ENCODE measurements around the gene ENO1.

- TF ChIP-seq, protein P1, sequence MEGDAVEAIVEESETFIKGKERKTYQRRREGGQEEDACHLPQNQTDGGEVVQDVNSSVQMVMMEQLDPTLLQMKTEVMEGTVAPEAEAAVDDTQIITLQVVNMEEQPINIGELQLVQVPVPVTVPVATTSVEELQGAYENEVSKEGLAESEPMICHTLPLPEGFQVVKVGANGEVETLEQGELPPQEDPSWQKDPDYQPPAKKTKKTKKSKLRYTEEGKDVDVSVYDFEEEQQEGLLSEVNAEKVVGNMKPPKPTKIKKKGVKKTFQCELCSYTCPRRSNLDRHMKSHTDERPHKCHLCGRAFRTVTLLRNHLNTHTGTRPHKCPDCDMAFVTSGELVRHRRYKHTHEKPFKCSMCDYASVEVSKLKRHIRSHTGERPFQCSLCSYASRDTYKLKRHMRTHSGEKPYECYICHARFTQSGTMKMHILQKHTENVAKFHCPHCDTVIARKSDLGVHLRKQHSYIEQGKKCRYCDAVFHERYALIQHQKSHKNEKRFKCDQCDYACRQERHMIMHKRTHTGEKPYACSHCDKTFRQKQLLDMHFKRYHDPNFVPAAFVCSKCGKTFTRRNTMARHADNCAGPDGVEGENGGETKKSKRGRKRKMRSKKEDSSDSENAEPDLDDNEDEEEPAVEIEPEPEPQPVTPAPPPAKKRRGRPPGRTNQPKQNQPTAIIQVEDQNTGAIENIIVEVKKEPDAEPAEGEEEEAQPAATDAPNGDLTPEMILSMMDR (conservative IDR thresholded peaks at IDR 0.05; ENCODE audit: low read depth in 2 of 2), result no peak
- no peak for TF ChIP-seq POLR2AphosphoS5 (IDR thresholded peaks at IDR 0.05; ENCODE audit: low read depth)
- TF ChIP-seq EZH2phosphoT487 (IDR thresholded peaks at IDR 0.05; ENCODE audit: unreplicated experiment), result no peak
- no peak for TF ChIP-seq EZH2 (IDR thresholded peaks at IDR 0.05; ENCODE audit: low read depth, unreplicated experiment)
- no peak for TF ChIP-seq STAT1 (IDR thresholded peaks at IDR 0.05; ENCODE audit: unreplicated experiment)
- TF ChIP-seq, protein P2, sequence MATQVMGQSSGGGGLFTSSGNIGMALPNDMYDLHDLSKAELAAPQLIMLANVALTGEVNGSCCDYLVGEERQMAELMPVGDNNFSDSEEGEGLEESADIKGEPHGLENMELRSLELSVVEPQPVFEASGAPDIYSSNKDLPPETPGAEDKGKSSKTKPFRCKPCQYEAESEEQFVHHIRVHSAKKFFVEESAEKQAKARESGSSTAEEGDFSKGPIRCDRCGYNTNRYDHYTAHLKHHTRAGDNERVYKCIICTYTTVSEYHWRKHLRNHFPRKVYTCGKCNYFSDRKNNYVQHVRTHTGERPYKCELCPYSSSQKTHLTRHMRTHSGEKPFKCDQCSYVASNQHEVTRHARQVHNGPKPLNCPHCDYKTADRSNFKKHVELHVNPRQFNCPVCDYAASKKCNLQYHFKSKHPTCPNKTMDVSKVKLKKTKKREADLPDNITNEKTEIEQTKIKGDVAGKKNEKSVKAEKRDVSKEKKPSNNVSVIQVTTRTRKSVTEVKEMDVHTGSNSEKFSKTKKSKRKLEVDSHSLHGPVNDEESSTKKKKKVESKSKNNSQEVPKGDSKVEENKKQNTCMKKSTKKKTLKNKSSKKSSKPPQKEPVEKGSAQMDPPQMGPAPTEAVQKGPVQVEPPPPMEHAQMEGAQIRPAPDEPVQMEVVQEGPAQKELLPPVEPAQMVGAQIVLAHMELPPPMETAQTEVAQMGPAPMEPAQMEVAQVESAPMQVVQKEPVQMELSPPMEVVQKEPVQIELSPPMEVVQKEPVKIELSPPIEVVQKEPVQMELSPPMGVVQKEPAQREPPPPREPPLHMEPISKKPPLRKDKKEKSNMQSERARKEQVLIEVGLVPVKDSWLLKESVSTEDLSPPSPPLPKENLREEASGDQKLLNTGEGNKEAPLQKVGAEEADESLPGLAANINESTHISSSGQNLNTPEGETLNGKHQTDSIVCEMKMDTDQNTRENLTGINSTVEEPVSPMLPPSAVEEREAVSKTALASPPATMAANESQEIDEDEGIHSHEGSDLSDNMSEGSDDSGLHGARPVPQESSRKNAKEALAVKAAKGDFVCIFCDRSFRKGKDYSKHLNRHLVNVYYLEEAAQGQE (IDR thresholded peaks at IDR 0.05; ENCODE audit: unreplicated experiment), result no peak
- TF ChIP-seq NANOG (IDR thresholded peaks at IDR 0.05; ENCODE audit: borderline replicate concordance), result no peak
- no peak for TF ChIP-seq CREB1 (CRISPR knock-in tag; IDR thresholded peaks at IDR 0.05; ENCODE audit: low read depth)
- TF ChIP-seq ZNF331 (CRISPR knock-in tag; IDR thresholded peaks at IDR 0.05; ENCODE audit: low read depth), result no peak
- TF ChIP-seq, protein P3, sequence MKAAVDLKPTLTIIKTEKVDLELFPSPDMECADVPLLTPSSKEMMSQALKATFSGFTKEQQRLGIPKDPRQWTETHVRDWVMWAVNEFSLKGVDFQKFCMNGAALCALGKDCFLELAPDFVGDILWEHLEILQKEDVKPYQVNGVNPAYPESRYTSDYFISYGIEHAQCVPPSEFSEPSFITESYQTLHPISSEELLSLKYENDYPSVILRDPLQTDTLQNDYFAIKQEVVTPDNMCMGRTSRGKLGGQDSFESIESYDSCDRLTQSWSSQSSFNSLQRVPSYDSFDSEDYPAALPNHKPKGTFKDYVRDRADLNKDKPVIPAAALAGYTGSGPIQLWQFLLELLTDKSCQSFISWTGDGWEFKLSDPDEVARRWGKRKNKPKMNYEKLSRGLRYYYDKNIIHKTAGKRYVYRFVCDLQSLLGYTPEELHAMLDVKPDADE (IDR thresholded peaks at IDR 0.05), result no peak
- TF ChIP-seq JUNB (IDR thresholded peaks at IDR 0.05; ENCODE audit: unreplicated experiment), result no peak
Measured at GRCh38 chr1:8871965-8872399, 6.5 kb downstream of the ENO1 start.
